OCI-LY3 (cell line): ENCODE data around the gene HOXA5.

Experiments used
- EZH2phosphoT487 ChIP-seq: fragments of 200-600 bp; shearing (Covaris generic); IDR thresholded peaks from 2 replicates; pipeline ENCODE4 v1.6.1; 2018; ENCODE audit warnings: antibody characterized with exemption, mixed run types, low read depth
- TF ChIP-seq, protein P1 (sequence below): fragments of 200-600, 300-600 bp; sonication (generic); IDR thresholded peaks from 2 replicates; pipeline ENCODE4 v1.5.1; 2014; ENCODE audit warnings: antibody characterized with exemption, low read length, low read depth

DNA sequence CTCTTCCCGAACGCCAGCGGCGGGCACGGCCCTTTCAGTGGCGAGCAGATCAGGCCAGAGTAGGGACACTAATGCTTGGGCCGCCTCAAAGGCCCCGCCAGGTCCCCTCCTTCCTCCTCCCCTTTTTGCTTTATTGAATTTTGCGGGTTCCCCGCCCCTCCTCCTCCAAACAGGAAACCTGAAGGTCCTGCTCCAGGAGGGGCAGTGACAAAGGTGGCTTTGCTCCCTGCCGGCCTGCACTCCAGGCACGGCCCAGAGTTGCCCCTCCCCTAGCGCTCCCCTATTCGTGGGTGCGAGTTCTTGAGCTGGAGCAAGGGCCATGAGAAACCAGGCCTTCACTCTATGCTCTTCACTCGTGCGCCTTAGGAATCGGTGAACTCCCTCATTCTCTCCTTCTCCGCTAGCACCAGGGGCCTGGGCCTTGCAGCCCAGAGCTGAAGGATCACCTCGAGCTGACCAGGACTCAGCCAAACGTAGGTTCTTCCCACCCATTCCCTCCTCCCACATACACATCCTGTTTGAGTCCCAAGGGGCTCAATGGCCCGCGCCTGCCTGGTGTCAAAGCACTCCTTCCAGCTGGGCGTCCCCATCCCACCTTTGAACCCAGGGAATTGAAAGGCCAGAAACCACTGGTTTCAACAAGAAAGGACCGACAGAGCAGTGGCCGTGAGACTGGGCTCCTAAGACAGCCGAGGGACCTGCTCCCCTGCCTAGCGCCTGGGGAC is 4.7 kb upstream of the HOXA5 start:
- TF ChIP-seq, protein P1, sequence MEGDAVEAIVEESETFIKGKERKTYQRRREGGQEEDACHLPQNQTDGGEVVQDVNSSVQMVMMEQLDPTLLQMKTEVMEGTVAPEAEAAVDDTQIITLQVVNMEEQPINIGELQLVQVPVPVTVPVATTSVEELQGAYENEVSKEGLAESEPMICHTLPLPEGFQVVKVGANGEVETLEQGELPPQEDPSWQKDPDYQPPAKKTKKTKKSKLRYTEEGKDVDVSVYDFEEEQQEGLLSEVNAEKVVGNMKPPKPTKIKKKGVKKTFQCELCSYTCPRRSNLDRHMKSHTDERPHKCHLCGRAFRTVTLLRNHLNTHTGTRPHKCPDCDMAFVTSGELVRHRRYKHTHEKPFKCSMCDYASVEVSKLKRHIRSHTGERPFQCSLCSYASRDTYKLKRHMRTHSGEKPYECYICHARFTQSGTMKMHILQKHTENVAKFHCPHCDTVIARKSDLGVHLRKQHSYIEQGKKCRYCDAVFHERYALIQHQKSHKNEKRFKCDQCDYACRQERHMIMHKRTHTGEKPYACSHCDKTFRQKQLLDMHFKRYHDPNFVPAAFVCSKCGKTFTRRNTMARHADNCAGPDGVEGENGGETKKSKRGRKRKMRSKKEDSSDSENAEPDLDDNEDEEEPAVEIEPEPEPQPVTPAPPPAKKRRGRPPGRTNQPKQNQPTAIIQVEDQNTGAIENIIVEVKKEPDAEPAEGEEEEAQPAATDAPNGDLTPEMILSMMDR: no peak
- TF ChIP-seq EZH2phosphoT487: no peak
